HepG2 (cell line): Measurements from ENCODE around the gene MAMDC2. TPM values are rescaled to one million over a fixed set of nuclear protein-coding genes. Genes with fewer than 3 reads are reported as not detected.

ENCODE experiments used
- ARNTL ChIP-seq: sonication (generic); formaldehyde crosslinking; IDR thresholded peaks from 2 replicates; pipeline ENCODE4 v1.4.0; 2020; ENCODE audit warnings: mild to moderate bottlenecking, missing genetic modification reagents
- ASH2L ChIP-seq: fragments of 300-600, 200-600 bp; sonication (generic); IDR thresholded peaks from 2 replicates; pipeline ENCODE4 v1.7.0; 2017; ENCODE audit warnings: low read depth, mild to moderate bottlenecking, moderate library complexity, mixed read lengths, low read length; ENCODE audit not compliant: insufficient read length
- CHD2 ChIP-seq: IDR thresholded peaks from 2 replicates; pipeline ENCODE4 v1.6.1; 2011; ENCODE audit warnings: low read depth, low read length, improper control_type of control experiment
- HDAC2 ChIP-seq: sonication (generic); formaldehyde crosslinking; IDR thresholded peaks from 2 replicates; pipeline ENCODE4 v1.4.0; 2020; ENCODE audit warnings: missing genetic modification reagents
- HNF4A ChIP-seq: sonication (generic); formaldehyde crosslinking; IDR thresholded peaks from 2 replicates; pipeline ENCODE4 v1.4.0; 2020; ENCODE audit warnings: missing genetic modification reagents
- MED13 ChIP-seq: sonication (generic); formaldehyde crosslinking; IDR thresholded peaks from 2 replicates; pipeline ENCODE4 v1.5.0; 2020; ENCODE audit warnings: missing genetic modification reagents
- ONECUT2 ChIP-seq: sonication (generic); formaldehyde crosslinking; IDR thresholded peaks from 2 replicates; pipeline ENCODE4 v1.4.0; 2020; ENCODE audit warnings: missing genetic modification reagents
- POGZ ChIP-seq: sonication (generic); formaldehyde crosslinking; IDR thresholded peaks from 2 replicates; pipeline ENCODE4 v1.4.0; 2020; ENCODE audit warnings: mild to moderate bottlenecking, missing genetic modification reagents
- POLR2A ChIP-seq, 2 experiments: IDR thresholded peaks; 2 replicates each; pipeline ENCODE4 v1.6.1; 2011; ENCODE audit warnings: low read depth in 2 of 2, low read length in 2 of 2, mild to moderate bottlenecking in 1 of 2, moderate library complexity in 1 of 2; ENCODE audit not compliant: insufficient read depth in 1 of 2
- POLR2AphosphoS5 ChIP-seq: IDR thresholded peaks from 2 replicates; pipeline ENCODE4 v1.6.1; 2012; ENCODE audit warnings: low read depth, low read length
- RNF2 ChIP-seq: fragments of 450-650 bp; conservative IDR thresholded peaks from 2 replicates; pipeline ENCODE4 v1.6.1; 2016; ENCODE audit warnings: low read depth
- SAP130 ChIP-seq: IDR thresholded peaks from 2 replicates; pipeline ENCODE4 v1.6.1; 2016; ENCODE audit warnings: low read depth
- TARDBP ChIP-seq: sonication (generic); formaldehyde crosslinking; IDR thresholded peaks from 2 replicates; pipeline ENCODE4 v1.8.0; 2022; ENCODE audit warnings: mild to moderate bottlenecking, missing genetic modification reagents
- ZFY ChIP-seq: sonication (generic); formaldehyde crosslinking; IDR thresholded peaks from 2 replicates; pipeline ENCODE4 v1.4.0; 2020; ENCODE audit warnings: missing genetic modification reagents
- ZNF230 ChIP-seq: sonication (generic); formaldehyde crosslinking; IDR thresholded peaks from 2 replicates; pipeline ENCODE4 v1.4.0; 2020; ENCODE audit warnings: mild to moderate bottlenecking, missing genetic modification reagents
- ZNF678 ChIP-seq: sonication (generic); formaldehyde crosslinking; IDR thresholded peaks from 2 replicates; pipeline ENCODE4 v1.4.0; 2020; ENCODE audit warnings: mild to moderate bottlenecking, missing genetic modification reagents
- ZNF781 ChIP-seq: sonication (generic); formaldehyde crosslinking; IDR thresholded peaks from 2 replicates; pipeline ENCODE4 v1.5.1; 2020; ENCODE audit warnings: borderline replicate concordance, mild to moderate bottlenecking, missing genetic modification reagents; ENCODE audit errors: not compliant biosample characterization
- ZSCAN12 ChIP-seq: sonication (generic); formaldehyde crosslinking; IDR thresholded peaks from 2 replicates; pipeline ENCODE4 v1.9.0; 2021; ENCODE audit warnings: mild to moderate bottlenecking, missing genetic modification reagents
- polyA plus RNA-seq, 8 experiments: library from polyadenylated mRNA; depleted of rRNA in 3 of 8; stranded (reverse) in 7 of 8; unstranded in 1 of 8; fragments of >200 nt; fragmentation: Illumina TruSeq in 4 of 8; extraction: Trizol in 4 of 8; gene quantifications; 2 replicates each; pipeline versions ENCODE4 v1.2.1 to v1.2.3, GENCODE V29; 2011 to 2016; ENCODE audit warnings: low read depth in 4 of 8, missing spikeins in 1 of 8, mixed read lengths in 1 of 8; ENCODE audit not compliant: insufficient read depth in 1 of 8
- total RNA-seq, 5 experiments: library from RNA; depleted of rRNA; stranded (reverse); fragments of >200 nt; fragmentation: Illumina TruSeq; extraction: Trizol; gene quantifications; 2 replicates each; pipeline ENCODE4 v1.2.3, GENCODE V29; 2016; ENCODE audit warnings: low read depth in 1 of 5
- TF ChIP-seq, protein P1 (sequence below): sonication (generic); formaldehyde crosslinking; IDR thresholded peaks from 2 replicates; pipeline ENCODE4 v1.4.0; 2020; ENCODE audit warnings: missing genetic modification reagents
- TF ChIP-seq, protein P2 (sequence below): sonication (generic); formaldehyde crosslinking; conservative IDR thresholded peaks from 2 replicates; pipeline ENCODE4 v1.4.0; 2020; ENCODE audit warnings: mild to moderate bottlenecking, missing genetic modification reagents, moderate library complexity
- TF ChIP-seq, protein P3 (sequence below): sonication (generic); formaldehyde crosslinking; IDR thresholded peaks from 2 replicates; pipeline ENCODE4 v1.5.0; 2020; ENCODE audit warnings: mild to moderate bottlenecking, missing genetic modification reagents, borderline replicate concordance

MAMDC2 gene
- total and polyA plus RNA-seq, 2 of the 13 experiments (the other 11 are each of a cell fraction or from before 2014, with no cell fraction given), result not detected

DNA sequence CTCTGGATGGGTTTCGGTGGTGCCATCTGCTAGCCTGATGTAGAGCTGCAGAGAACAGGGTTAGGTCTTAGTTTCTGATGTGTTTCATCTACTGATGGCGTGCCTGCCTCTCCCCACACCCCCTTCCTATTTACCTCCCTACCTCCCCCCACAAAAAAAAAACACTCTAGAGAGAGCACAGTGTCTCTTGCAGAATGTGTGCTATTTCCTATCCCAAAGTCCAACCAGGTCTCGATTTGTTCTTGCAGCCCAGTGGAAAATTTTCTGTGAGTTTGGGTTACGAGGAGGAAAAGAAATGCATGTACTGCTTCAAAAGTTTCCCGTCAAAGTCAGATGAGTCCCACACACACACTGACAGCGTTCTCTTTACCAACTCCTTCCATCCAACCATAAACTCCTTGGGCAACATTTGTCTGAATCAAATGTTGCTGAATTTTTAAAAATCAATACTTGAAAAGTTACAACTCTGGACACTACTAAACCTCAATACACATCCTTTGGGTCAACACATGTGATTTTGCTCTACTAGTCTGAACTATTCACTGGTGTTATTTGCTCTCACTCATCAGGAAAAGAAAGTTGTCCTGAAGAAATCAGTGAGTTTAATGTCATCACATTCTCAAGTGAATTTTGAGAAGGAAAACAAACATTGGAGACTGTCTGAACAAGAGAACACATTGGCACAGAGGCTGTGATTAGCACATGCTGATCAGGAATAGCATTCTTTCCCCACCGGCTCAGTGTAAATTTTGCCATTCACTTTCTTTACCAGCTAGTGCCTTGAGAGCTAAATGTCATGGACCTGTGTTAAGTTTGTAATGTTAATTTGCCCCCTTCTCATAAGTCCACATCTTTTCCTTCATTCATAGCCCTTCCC is 84.1 kb downstream of the MAMDC2 start (continued):
- TF ChIP-seq ONECUT2 (CRISPR knock-in tag) (peak; percentile 18; the same call in 1 of the 2 replicates), HDAC2 (peak; percentile 22; the same call in 1 of the 2 replicates), ZNF230 (CRISPR knock-in tag) (no peak), HNF4A (CRISPR knock-in tag) (peak; percentile 56), ZSCAN12 (no peak), POLR2AphosphoS5 (no peak), CHD2 (no peak), MED13 (CRISPR knock-in tag) (no peak), POGZ (CRISPR knock-in tag) (0 out of 2 replicates have a peak, but pooled peaks have one; percentile 11), ASH2L (peak; percentile 53), RNF2 (no peak), ZFY (CRISPR knock-in tag) (0 out of 2 replicates have a peak, but pooled peaks have one; percentile 17), TARDBP (CRISPR knock-in tag) (peak; percentile 46; the same call in 1 of the 2 replicates), ZNF781 (CRISPR knock-in tag) (no peak), SAP130 (0 out of 2 replicates have a peak, but pooled peaks have one; percentile 11), POLR2A (IDR thresholded peaks at IDR 0.05; ENCODE audit: insufficient read depth in 1 of 2, low read depth in 2 of 2, low read length in 2 of 2) (no peak), ARNTL (CRISPR knock-in tag) (peak; percentile 39; the same call in 1 of the 2 replicates), ZNF678 (no peak)
- TF ChIP-seq, protein P1, sequence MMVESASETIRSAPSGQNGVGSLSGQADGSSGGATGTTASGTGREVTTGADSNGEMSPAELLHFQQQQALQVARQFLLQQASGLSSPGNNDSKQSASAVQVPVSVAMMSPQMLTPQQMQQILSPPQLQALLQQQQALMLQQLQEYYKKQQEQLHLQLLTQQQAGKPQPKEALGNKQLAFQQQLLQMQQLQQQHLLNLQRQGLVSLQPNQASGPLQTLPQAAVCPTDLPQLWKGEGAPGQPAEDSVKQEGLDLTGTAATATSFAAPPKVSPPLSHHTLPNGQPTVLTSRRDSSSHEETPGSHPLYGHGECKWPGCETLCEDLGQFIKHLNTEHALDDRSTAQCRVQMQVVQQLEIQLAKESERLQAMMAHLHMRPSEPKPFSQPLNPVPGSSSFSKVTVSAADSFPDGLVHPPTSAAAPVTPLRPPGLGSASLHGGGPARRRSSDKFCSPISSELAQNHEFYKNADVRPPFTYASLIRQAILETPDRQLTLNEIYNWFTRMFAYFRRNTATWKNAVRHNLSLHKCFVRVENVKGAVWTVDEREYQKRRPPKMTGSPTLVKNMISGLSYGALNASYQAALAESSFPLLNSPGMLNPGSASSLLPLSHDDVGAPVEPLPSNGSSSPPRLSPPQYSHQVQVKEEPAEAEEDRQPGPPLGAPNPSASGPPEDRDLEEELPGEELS, result peak; percentile 38
- TF ChIP-seq, protein P2, sequence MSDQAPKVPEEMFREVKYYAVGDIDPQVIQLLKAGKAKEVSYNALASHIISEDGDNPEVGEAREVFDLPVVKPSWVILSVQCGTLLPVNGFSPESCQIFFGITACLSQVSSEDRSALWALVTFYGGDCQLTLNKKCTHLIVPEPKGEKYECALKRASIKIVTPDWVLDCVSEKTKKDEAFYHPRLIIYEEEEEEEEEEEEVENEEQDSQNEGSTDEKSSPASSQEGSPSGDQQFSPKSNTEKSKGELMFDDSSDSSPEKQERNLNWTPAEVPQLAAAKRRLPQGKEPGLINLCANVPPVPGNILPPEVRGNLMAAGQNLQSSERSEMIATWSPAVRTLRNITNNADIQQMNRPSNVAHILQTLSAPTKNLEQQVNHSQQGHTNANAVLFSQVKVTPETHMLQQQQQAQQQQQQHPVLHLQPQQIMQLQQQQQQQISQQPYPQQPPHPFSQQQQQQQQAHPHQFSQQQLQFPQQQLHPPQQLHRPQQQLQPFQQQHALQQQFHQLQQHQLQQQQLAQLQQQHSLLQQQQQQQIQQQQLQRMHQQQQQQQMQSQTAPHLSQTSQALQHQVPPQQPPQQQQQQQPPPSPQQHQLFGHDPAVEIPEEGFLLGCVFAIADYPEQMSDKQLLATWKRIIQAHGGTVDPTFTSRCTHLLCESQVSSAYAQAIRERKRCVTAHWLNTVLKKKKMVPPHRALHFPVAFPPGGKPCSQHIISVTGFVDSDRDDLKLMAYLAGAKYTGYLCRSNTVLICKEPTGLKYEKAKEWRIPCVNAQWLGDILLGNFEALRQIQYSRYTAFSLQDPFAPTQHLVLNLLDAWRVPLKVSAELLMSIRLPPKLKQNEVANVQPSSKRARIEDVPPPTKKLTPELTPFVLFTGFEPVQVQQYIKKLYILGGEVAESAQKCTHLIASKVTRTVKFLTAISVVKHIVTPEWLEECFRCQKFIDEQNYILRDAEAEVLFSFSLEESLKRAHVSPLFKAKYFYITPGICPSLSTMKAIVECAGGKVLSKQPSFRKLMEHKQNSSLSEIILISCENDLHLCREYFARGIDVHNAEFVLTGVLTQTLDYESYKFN (CRISPR knock-in tag), result peak; percentile 92
- TF ChIP-seq, protein P3, sequence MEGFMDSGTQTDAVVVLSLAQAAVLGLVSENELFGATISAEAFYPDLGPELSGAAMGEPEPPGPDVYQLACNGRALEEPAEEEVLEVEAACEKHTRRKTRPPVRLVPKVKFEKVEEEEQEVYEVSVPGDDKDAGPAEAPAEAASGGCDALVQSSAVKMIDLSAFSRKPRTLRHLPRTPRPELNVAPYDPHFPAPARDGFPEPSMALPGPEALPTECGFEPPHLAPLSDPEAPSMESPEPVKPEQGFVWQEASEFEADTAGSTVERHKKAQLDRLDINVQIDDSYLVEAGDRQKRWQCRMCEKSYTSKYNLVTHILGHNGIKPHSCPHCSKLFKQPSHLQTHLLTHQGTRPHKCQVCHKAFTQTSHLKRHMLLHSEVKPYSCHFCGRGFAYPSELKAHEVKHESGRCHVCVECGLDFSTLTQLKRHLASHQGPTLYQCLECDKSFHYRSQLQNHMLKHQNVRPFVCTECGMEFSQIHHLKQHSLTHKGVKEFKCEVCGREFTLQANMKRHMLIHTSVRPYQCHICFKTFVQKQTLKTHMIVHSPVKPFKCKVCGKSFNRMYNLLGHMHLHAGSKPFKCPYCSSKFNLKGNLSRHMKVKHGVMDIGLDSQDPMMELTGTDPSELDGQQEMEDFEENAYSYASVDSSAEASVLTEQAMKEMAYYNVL (CRISPR knock-in tag), result peak; percentile 51; the same call in 1 of the 2 replicates
